Kidney epithelial cell (primary cell): Measurements from ENCODE around the gene NIT1. TPM values are rescaled to one million over a fixed set of nuclear protein-coding genes. Genes with fewer than 3 reads are reported as not detected.

Source experiments
- DNase-seq: peaks from one replicate; pipeline ENCODE4 v3.0.0-alpha.2; 2010; ENCODE audit warnings: low read depth
- H3K27me3 ChIP-seq: 2 replicates; pipeline ENCODE4 v1.6.0; 2011; ENCODE audit warnings: low read length; ENCODE audit not compliant: control insufficient read depth, insufficient read depth
- H3K36me3 ChIP-seq: 2 replicates; pipeline ENCODE4 v1.5.1; 2011; ENCODE audit warnings: low read length; ENCODE audit not compliant: control insufficient read depth, insufficient read depth
- H3K4me3 ChIP-seq: 2 replicates; pipeline ENCODE4 v1.5.1; 2011; ENCODE audit warnings: low read depth, mild to moderate bottlenecking, control low read depth, low read length
- CTCF ChIP-seq: IDR thresholded peaks from 2 replicates; pipeline ENCODE4 v1.5.1; 2011; ENCODE audit warnings: mild to moderate bottlenecking, moderate library complexity, low read length, control low read depth, inconsistent platforms; ENCODE audit not compliant: insufficient read depth, poor library complexity, severe bottlenecking
- total RNA-seq: library from RNA; depleted of rRNA; stranded (reverse); fragments of >200 nt; gene quantifications from 2 replicates; pipeline ENCODE4 v1.2.3, GENCODE V29; 2015

NIT1 gene
- total RNA-seq, 1 donor from 2014 or later, result 35.8 TPM

DNA sequence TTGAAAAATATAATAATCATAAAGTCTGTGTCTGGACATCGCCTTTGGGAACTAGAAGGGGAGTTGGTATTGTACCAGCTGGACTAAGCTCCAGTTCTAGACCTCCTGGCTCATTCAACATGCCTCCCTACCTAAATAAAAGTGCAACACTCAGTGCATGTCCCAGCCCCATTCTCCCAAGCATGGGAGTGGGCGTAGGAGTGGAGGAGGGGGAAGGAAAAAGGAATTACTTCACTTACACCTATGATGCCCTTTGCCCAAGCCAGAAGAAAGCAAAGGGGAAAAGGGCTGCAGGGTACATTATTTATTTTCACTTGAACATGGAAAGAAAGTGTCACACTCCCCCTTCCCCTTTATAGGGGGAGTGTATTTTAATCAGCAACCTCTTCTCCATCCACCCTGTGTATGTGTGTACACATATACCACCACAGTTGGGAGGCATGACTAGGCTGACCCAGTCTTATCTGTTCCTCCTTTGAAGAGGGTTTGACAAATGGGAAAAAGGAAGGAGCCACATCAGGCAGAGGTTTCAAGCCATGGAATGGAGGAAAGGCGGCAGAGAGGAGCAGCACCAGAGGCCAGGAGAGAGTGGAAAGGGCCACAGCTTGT is 3.2 kb downstream of the NIT1 start:
- H3K36me3 ChIP-seq, result peaks cover 2% of the 10 kb centered on the region
- TF ChIP-seq CTCF, result no peak
- H3K27me3 ChIP-seq, result no peaks in the 10 kb centered on the region
- DNase-seq, result no peak
- H3K4me3 ChIP-seq, result no peak overlapping the region

- TF ChIP-seq CTCF, result no peak
- peaks cover 2% of the 10 kb centered on the region for H3K36me3 ChIP-seq
- no peak for DNase-seq
- no peaks in the 10 kb centered on the region for H3K27me3 ChIP-seq
- no peak overlapping the region for H3K4me3 ChIP-seq
Observed at GRCh38 chr1:161121834-161122233, 3.9 kb downstream of the NIT1 start.

DNA sequence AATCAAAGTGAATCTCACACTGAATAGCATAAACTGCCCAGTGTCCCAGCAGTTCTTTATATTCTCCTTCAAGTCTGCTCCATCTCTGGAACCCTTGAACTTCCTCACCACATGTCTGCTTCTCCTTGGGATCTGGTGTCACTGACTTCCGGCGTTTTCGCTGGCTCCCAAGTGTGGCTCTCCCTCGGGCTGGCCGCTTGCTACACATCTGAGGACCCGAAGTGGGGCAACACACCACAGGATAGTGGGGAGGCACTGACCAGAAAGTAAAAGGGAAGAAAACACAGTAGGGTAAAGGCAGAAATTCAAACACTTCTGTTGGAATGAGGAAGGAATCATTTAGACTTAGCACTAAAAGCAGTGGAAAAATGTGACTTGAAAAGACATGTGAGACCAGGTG is 5.1 kb downstream of the NIT1 start:
- no peak for TF ChIP-seq CTCF
- H3K36me3 ChIP-seq, result peaks cover 2% of the 10 kb centered on the region
- no peak for DNase-seq
- H3K4me3 ChIP-seq, result no peak overlapping the region
- H3K27me3 ChIP-seq, result no peaks in the 10 kb centered on the region

DNA sequence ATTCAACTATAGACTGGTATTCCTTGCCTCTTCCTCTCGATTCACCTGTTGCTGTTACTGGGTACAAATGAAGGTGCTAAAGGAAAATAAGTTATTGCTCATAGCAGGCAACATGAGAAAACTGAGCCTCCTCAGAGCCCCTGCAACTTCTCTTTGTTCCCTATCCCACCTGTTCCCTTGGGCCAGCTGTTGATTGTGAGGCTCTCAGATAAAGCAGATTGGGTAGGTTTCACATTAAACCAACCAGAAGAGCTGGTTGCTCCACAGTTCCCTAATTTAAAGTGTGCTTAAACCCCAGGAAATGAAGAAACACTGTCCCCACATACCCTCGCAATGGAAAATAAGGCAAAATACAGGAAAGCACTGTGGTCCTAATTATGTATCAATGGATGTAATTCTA is 9.7 kb downstream of the NIT1 start:
- TF ChIP-seq CTCF, result no peak
- H3K36me3 ChIP-seq, result no peaks in the 10 kb centered on the region
- no peaks in the 10 kb centered on the region for H3K27me3 ChIP-seq
- DNase-seq, result no peak
- H3K4me3 ChIP-seq, result no peak overlapping the region

DNA sequence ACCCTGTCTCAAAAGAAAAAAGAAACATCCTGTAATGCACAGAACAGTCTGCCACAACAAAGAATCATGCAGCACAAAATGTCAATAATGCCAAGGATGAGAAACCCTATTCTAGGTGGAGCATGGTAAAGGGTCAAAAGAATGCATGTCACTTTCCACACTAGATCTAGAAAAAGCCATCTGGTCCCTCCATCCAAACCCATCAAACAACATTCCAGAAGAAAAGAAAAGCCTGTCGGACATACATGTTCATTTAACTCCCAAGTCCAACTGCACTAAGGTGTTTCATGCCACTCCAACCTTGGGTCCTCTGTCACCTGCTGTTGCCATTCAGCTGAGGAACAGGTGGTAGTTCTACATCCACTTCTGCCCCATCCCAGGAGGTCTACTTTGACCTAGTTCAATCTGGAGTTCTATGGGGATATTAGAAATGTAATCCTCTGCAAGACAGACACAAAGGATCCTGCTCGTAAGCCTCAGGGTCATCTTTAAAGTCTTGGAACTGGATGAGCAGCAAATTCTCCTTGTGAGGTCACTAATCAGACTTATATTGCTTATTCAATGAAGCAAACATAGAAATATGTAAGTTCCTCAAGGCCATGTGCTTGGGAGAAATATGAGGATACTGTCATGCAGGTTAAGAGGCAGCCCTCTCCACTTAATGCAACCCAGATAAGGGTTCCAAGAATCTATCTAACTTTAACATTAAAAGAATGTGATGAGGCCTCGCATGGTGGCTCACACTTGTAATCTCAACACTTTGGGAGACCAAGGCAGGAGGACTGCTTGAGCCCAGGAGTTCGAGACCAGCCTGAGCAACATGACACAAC is 10.9 kb downstream of the NIT1 start:
- DNase-seq, result no peak
- no peak overlapping the region for H3K4me3 ChIP-seq
- H3K27me3 ChIP-seq, result no peaks in the 10 kb centered on the region
- no peaks in the 10 kb centered on the region for H3K36me3 ChIP-seq
- TF ChIP-seq CTCF, result no peak
